HepG2 (cell line): ENCODE results near the gene GRM2.

Experiments
- ATF7 ChIP-seq, 2 experiments: fragments of 450-650 bp in 1 of 2; sonication (generic) in 1 of 2; formaldehyde crosslinking in 1 of 2; IDR thresholded peaks; 2 replicates each; pipeline versions ENCODE4 v1.4.0 to v1.6.1; 2016 to 2020; ENCODE audit warnings: antibody characterized with exemption in 1 of 2, mild to moderate bottlenecking in 1 of 2, missing genetic modification reagents in 1 of 2
- ELF1 ChIP-seq: sonication (generic); formaldehyde crosslinking; IDR thresholded peaks from 2 replicates; pipeline ENCODE4 v1.4.0; 2020; ENCODE audit warnings: missing genetic modification reagents
- FOXK1 ChIP-seq: sonication (generic); formaldehyde crosslinking; IDR thresholded peaks from 2 replicates; pipeline ENCODE4 v1.4.0; 2020; ENCODE audit warnings: low read depth, missing genetic modification reagents, borderline replicate concordance
- KDM2A ChIP-seq: sonication (generic); formaldehyde crosslinking; IDR thresholded peaks from 2 replicates; pipeline ENCODE4 v1.4.0; 2020; ENCODE audit warnings: low read depth, missing genetic modification reagents, borderline replicate concordance
- POLR2A ChIP-seq, 2 experiments: IDR thresholded peaks; 2 replicates each; pipeline ENCODE4 v1.6.1; 2011; ENCODE audit warnings: low read depth in 2 of 2, low read length in 2 of 2, mild to moderate bottlenecking in 1 of 2, moderate library complexity in 1 of 2; ENCODE audit not compliant: insufficient read depth in 1 of 2
- STAT5B ChIP-seq: sonication (generic); formaldehyde crosslinking; IDR thresholded peaks from 2 replicates; pipeline ENCODE4 v1.4.0; 2020; ENCODE audit warnings: missing genetic modification reagents
- TF ChIP-seq, protein P1 (sequence below): sonication (generic); formaldehyde crosslinking; IDR thresholded peaks from 2 replicates; pipeline ENCODE4 v1.5.1; 2020; ENCODE audit warnings: mild to moderate bottlenecking, missing genetic modification reagents

DNA sequence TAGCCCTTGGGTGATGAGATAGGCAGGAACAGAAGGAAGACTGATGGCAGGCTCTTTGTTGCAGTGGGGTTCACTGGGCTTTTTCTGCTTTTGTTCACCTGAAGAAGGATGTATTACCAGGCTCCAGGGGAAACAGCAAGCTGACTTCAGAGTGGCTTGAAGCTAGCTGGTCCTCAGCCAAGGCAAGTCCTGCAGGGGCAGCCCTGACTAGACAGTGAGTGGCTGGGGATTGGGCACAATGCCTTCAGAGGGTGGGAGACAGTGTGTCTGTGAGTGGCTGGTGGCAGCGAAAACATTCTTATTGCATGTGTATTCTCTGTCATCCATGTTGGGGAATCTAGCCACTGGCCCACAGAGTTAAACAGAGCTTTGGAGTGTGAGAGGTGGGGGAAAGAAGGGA lies 38.1 kb upstream of the GRM2 start:
- TF ChIP-seq KDM2A (CRISPR knock-in tag) = no peak
- no peak for TF ChIP-seq POLR2A (IDR thresholded peaks at IDR 0.05; ENCODE audit: insufficient read depth in 1 of 2, low read depth in 2 of 2, low read length in 2 of 2)
- no peak for TF ChIP-seq FOXK1
- TF ChIP-seq STAT5B (CRISPR knock-in tag) = no peak
- TF ChIP-seq ATF7 (IDR thresholded peaks at IDR 0.05) = no peak
- TF ChIP-seq ATF7 (CRISPR knock-in tag; IDR thresholded peaks at IDR 0.05) = no peak
- TF ChIP-seq, protein P1, sequence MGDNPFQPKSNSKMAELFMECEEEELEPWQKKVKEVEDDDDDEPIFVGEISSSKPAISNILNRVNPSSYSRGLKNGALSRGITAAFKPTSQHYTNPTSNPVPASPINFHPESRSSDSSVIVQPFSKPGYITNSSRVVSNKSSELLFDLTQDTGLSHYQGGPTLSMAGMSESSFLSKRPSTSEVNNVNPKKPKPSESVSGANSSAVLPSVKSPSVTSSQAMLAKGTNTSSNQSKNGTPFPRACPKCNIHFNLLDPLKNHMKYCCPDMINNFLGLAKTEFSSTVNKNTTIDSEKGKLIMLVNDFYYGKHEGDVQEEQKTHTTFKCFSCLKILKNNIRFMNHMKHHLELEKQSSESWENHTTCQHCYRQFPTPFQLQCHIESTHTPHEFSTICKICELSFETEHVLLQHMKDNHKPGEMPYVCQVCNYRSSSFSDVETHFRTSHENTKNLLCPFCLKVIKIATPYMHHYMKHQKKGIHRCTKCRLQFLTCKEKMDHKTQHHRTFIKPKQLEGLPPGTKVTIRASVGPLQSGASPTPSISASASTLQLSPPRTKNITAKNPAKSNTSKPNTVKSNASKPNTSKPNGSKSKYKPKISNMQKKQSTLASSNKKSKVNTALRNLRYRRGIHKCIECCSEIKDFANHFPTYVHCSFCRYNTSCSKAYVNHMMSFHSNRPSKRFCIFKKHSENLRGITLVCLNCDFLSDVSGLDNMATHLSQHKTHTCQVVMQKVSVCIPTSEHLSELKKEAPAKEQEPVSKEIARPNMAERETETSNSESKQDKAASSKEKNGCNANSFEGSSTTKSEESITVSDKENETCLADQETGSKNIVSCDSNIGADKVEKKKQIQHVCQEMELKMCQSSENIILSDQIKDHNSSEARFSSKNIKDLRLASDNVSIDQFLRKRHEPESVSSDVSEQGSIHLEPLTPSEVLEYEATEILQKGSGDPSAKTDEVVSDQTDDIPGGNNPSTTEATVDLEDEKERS (CRISPR knock-in tag) = no peak
- no peak for TF ChIP-seq ELF1 (CRISPR knock-in tag)
